GM18517 (cell line): Measurements from ENCODE around the gene TMEM53.
"Not testable (repeated sequence)": the region's sequence is repeated elsewhere in the genome, so short reads cannot be mapped to it uniquely, and the experiment has no call there.

Source experiments
- ATAC-seq: cut with Tn5 transposase; IDR thresholded peaks from one replicate; pipeline ENCODE4 v1.9.1; 2021; ENCODE audit warnings: mild to moderate bottlenecking, moderate library complexity; ENCODE audit not compliant: unreplicated experiment

Gene TMEM53

DNA sequence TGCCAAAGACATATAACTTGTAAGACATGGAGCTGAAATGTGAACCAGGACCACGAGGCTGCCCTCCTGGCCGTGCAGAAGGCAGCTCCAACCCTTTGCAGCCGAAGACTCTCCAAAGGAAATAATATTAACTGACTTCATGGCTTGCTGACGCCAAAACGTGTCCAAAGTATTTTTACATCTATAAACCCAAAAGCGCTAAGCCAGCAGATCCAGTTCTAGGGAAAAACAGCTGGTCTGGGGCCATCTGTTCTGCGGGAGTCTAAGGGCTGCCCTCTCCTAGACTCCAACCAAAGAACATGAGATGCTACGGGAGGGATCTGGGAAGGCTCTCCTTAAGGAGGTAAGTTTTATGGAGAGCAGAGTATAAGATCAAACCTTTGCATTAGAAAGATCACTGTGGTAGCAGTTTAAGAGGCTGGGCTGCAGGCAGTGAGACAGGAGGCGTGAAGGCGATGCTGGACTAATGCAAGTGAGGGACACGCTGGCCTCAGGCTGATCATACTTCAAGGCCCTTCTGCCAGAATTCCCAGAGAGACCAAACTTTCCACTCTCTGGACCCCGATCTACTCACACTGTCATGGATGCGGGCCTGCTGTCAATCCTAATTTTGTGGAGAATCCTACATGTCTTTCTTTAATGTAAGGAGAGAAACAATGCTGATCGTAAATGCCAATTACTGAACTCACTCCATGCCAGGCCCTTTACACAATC is 1.2 kb downstream of the TMEM53 start:
- no peak for ATAC-seq

DNA sequence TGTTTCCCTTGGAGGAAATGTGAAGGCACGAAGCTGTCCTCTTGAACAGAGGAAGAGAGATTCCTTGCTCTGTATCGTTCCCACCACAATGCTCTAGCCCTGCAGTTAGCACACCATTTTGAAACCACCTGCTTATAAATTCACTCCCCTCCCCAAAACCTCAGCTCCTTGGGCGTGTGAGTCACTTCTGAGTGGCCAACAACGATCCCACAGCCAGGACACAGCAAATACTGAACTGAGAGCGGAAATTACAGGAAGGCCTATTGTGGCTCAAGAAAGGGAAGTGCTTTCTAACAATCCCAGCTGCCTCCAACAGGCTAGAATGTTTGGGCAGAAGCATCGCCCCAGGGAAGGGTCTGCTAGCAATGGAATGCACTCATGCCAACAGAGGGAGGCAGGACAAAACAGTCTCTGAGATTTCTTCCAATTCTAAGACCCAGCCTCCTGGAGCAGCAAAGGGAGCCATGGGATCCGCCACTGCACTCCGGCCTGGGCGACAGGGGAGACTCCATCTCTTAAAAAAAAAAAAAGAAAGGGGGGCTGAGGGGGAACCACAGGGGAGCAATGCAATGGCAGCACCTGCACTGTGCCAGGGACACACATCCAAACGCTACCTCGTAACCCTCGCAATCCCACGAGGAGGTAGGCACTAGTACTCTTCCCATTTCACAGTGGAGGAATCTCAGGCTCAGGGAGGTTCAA is 1.9 kb downstream of the TMEM53 start:
- ATAC-seq: no peak

DNA sequence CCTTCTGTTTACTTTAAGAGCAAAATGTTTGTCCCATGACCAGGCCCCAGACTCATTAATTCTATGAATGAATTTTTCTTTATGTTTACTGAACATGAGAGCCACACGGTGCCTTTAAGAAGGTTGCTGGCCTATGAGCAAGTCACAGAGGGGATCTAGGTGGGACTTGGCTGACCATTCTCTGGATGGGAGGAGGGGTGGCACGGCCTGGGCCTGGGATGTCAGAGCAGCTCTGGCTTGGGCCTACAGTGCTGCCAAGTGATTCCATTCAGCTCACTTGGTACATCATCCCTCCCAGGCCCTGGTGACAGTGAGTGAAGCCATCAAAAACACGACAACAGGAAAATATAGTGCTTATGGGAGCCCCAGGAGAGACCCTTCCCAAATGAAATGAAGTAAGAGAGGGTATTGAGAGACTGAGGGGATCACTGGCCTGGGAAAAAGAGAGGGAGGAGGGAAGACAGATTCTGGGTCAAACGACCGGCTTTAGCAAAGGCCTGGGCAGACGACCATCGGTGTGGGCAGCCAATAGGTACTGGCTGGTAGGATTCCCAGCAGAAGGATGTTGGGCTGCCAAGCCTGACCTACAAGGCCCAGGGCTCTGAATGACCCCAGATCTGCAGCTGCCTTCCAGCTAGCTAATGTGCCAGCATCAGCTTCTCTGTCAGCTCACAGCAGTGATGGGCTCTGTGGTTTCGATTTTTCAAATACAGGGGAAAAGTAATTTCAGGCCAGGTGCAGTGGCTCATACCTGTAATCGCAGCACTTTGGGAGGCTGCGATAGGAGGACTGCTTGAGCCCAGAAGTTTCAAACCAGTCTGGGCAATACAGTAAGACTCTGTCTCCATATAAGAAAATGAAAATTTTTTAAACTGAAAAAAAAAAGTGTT is 3.3 kb downstream of the TMEM53 start:
- ATAC-seq: no peak

DNA sequence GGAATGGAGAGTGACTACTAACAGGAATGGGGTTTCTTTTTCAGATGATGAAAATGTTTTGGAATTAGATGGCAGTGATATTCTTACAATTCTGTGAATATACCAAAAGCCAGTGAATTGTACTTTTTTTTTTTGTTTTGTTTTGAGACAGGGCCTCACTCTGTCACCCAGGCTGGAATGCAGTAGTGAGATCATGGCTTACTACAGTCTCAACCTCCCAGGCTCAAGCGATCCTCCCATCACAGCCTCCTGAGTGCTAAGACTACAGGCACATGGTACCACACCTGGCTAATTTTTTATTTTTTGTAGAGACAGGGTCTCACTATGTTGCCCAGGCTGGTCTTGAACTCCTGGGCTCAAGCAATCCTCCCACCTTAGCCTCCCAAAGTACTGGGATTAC is 7.6 kb downstream of the TMEM53 start:
- ATAC-seq: not testable (repeated sequence)

DNA sequence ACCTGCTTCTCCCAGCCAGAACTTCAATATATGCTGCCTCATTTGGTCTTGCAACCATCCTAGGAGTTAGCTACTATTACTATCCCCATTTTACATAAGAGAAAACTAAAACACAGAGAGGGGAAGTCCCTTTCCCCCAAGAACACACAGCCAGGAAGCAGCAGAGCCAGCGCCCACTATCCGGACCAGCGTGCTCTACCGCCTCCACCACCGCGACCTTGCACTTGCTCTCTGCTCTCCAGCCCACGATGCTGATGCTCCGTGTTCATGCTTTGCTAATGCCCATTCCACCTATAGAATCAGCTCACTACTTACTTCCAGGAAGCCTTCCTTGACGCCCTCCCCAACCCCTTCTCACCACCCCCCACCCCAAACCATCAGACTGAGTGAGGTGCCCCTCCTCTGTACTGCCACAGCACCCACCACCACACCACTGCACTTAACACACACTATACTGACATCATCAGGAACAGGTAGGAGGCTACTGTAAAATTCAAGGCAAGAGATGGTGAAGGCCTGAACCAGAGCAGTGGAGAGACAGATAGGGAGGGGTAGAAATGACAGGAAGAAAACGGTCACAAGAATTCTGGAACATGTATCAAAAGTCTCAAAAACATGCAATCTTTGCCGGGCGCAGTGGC is 9.4 kb downstream of the TMEM53 start:
- no peak for ATAC-seq

DNA sequence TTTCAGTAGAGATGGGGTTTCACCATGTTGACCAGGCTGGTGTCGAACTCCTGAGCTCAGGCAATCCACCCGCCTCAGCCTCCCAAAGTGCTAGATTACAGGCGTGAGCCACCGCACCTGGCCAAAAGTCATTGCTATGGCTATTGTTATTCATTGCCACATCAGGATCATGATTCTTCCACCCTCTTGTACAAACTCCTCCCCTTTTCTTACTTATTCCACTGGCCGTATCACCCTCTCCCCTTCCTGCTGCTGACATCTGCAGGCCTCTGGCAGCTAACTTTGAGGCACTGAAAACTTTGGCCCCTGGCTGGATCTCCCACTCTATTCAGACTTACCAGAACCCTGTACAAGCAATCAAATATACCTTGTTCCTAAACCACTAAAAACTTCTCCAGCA is 10.9 kb downstream of the TMEM53 start:
- no peak for ATAC-seq

DNA sequence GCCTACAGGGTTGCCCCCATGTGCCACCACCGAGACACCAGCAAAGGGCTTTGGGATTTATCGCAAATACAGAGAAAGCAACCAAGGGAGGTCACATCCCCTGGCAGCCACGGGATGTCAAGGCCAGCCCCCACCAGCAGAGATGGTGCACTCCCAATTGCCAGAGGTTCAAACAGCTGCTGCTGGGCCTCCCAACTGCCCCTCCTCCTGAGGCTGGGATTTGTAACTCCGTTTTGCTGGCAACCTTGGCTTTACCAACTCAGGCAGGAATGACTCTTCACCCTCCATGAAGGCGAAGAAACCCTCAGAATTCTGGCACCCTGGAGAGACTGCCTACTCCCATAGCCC is 11.6 kb downstream of the TMEM53 start:
- no peak for ATAC-seq

DNA sequence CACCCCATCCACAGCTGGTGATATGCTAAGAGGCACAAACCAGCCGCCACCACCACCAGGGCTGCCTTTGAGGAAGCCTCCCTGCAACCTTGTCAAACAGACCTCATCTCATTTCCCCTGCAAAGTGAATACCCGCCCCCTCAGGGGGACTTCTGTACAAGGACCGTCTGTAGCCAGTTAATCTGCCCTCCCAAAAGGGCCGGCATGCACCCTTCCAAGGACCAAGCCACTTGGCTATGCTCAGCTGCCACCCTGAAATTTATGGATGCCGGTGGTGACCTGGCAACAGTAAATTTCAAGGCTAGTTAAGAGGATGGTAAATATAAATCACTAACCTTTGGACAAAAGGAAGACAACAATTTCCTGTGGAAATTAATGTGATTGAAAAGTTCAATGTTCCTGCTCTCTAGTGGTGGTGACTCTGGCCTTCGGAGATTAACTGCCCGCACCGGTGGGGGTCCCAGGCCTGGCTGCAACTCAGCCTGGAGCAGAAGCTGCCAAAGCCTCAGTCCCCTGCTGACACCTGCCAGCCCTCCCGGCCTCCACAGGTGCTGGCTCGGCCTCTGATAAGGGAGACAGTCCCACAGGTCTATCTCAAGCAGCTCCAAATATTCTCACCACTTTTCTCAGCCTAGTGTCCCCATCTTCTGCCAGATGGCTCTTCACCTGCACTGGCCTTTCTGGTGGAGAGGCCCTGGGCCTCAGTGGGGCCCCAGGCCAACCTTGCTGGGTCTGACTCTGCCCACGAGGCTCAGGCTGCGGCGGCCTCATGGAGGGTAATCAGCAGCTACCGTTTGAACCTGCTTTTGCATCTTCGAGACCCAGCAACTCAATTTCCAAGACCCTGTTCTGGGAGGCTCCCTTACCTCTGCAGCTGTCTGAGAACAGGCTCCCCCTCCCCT is 12.2 kb downstream of the TMEM53 start:
- ATAC-seq: no peak

DNA sequence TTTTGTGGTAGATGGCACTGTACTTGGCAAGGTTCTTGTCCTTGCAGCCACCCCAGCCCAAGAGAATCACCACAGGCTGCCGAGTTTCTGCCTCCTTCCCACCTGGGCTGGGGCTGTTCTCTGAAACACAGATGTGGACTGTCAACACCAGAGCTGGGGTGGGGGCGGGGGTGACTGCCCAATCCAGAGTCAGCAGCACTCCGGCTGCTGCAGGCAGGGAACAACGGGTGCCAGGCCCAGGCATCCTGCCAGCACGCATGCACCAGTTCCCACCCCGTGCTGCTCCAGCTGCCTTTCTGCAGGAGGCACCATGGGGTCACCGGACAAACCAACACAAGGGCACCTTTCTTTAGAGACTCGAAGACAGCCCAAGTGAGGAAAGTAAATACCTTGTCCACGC is 14.1 kb downstream of the TMEM53 start:
- no peak for ATAC-seq

DNA sequence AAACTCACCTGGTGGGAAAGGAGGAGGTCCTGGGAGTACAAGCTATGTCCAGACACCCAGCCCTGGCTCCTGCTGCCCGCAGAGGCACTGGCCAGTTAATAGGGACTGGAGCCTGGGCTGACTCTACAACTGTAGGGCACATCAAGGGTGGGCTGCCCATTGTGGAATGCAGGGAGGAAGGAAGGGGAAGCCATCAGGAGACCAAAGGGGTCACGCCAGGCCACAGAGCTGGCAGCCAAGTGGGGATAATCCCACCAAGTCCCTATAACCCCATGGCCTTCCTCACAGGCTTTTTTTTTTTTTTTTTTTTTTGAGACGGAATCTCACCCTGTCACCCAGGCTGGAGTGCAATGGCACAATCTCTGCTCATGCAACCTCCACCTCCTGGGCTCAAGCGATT is 14.7 kb downstream of the TMEM53 start:
- no peak for ATAC-seq

DNA sequence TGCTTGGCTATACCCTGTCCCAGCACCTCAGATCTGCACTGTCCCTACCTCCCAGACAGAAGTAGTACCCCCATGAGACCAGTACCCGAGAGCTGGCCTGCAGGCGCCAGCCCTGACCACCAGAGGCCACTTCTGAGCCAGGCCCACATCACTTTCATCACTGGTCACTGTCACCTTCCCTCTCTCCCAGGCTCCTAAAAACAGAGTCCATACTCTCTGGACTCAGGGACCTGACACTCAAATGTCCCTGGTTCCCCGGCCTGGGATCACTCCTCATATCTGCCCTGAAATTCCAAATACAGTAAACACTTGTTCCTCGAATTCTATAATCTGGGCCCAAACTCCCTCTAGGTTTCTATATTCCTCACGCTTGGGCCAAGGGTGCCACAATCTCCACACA is 18.7 kb downstream of the TMEM53 start:
- no peak for ATAC-seq

DNA sequence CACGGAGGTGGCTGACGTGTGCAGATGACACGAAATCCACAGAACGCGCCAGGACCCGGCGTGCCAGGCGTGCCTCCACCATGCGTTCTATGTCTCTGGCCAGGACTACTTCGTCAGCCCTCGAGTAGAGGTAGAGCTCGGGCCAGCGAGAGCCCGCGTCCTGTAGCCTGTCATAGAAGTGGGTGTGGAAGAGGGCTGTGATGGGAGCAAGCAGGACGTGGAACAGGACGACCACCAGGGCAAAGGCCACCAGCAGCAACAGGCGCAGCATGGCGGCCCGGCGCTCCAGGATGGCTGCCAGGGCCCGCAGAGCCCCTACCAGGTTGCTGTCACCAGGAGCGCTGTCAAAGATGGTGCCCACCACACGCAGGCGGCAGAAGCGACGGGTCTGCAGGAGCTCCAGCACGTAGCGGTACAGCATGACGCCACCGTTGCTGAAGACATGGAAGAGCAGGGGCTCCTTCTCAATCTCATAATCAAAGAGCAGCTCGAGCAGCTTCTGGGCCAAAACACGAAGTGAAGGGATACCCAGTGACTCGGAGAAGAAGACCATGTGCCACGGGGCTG is 19.6 kb downstream of the TMEM53 start:
- no peak for ATAC-seq

DNA sequence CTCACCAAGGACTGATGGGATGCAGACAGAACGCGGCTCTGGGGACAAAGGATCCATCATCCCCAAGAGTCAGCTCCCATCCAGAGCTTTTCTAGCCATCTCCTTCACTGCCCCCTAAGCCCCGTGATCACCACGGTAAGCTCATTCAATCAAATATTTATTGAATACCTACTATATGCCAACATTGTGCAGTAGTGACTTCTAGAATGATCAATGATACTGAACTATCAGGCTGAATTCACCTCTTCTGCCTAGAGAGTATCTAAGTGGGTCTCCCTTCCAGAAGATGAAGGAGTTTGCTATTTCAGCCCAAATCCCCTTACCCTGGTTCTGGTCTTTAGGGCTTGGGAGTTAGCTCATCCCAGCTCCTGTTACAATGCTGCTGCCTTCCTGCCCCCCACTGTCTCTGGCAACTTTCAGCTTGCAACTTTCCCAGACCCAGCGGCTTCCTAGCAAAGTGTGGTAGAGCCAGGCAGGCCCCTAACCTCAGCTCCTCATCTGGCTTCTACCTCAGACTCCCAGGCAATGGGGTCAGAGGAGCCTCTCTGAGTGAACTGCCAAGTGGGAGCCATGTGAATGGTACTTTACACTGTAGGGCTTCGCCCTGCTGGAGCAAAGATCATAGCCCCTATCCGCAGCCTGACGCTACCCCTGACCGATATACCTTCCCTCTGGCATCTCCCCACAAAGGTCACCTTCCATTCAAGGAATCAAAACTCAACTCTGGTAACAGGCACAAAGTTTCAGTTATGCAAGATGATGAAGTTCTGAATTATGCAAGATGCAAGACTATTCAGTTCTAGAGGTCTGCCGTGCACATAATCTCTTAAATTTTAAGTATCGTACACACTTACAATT is 20.9 kb downstream of the TMEM53 start:
- no peak for ATAC-seq

DNA sequence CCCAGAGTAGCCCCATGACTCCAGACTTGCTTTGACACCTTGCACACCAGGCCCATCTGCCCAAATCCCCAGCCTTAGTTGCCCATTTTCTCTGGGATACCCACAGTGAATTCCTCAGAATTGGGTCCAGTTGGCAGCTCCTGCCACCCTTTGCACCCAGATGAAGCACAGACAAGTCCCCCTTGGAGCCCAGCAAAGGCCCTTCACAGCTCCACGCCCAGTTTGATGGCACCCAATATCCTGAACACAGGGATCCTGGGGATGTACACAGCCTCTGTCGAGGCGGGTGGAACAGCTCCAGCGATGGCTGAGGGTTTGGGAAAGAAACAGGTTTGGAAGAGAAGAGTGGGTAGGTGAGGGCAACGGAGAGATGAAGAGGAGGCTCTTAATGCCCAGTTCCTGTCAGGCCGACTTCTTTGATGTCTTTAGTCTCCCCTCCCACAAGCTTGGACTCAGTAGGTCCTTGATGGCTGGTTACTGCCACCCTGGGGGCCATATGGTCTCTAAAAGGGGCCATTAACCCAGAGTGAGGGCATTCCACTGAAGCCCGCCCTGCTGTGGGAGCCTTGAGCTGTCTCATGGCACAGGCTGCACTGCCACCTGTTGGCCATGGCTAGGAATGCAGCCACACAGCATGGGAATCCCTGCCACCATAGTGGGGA is 21.7 kb downstream of the TMEM53 start:
- ATAC-seq: no peak

DNA sequence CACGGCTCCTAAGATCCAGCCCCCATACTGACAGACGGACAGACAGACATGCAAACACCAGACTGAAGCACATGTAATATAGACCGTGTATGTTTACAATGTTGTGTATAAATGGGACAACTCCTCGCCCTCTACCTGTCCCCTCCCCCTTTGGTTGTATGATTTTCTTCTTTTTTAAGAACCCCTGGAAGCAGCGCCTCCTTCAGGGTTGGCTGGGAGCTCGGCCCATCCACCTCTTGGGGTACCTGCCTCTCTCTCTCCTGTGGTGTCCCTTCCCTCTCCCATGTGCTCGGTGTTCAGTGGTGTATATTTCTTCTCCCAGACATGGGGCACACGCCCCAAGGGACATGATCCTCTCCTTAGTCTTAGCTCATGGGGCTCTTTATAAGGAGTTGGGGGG is 23.2 kb downstream of the TMEM53 start:
- no peak for ATAC-seq

DNA sequence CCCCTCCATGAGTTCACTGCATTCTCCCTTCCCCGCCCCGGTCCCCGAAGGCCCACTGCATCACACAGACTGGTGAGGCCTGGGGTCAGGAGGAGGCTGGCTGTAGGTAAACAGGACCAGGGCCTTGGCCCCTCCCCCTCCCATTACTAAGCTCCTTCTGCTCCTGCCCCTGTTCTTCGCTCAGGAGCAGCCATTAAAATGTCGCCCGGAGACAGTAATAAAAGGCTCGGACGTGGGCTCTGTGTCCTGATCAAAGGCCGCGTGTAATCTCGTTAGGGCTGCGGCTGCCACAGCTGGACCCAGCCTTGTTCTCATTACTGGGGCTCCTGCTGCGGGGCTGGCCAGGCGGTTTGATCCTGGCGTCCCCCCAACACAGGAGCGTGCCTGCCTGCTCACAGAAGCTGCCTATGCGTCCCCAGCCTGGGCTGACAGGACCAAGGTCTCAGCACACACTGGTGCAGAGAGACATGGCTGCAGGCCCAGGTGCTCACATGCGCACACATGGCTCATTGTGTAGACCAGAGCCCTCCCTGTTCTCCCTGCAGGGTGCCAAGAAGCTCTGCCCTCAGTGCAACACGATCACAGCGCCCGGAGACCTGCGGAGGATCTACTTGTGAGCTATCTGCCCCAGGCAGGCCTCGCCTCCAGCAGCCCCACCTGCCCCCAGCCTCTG is 24.0 kb downstream of the TMEM53 start:
- ATAC-seq: no peak

DNA sequence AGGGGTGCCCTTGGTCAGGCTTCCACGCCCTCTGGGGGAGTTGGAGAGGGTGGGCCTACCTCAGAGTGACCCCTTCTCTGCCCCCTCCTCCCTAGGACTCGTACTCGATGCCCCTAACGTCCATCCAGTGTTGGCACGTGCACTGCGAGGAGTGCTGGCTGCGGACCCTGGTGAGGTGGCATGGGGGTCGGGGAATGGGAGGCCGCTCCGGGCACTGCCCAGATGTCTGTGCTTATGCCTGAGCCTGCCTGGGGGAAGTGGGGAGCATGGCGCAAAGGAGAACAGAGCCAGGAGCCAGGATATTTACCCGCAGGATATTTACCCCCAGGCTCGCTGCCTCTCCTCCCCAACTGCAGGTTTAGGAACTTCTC is 24.5 kb downstream of the TMEM53 start:
- no peak for ATAC-seq
